NCI-H128 (cell line): ENCODE measurements around the gene RAB5A.
A peak's percentile ranks its signal among the peaks of the same experiment; 100 is the strongest.
"Not testable (repeated sequence)": the region's sequence is repeated elsewhere in the genome, so short reads cannot be mapped to it uniquely, and the experiment has no call there.

Source experiments
- DNase-seq: peaks from one replicate; lab custom pipeline; 2025; ENCODE audit not compliant: unreplicated experiment; lab: John Stamatoyannopoulos, UW

Gene RAB5A

GRCh38 chr3:19946832-19947548 lies at the start of gene RAB5A:
Gene RAB5A, plus strand, starts transcription at chr3:19947097. Its CDS starts 3,802 bp downstream, at chr3:19950899.
- DNase-seq: peak; percentile 84

GRCh38 chr3:19898721-19899120 lies 48.2 kb upstream of the RAB5A start:
- DNase-seq: no peak

- DNase-seq: no peak
Measured at GRCh38 chr3:19899264-19899663, 47.6 kb upstream of the RAB5A start.

- not testable (repeated sequence) for DNase-seq
Measured at GRCh38 chr3:19899833-19900232, 47.1 kb upstream of the RAB5A start.

- no peak for DNase-seq
Measured at GRCh38 chr3:19901337-19901736, 45.6 kb upstream of the RAB5A start.

- DNase-seq: no peak
Measured at GRCh38 chr3:19901918-19902317, 45.0 kb upstream of the RAB5A start.

GRCh38 chr3:19903649-19904048 lies 43.2 kb upstream of the RAB5A start:
- no peak for DNase-seq

- no peak for DNase-seq
Measured at GRCh38 chr3:19907523-19907922, 39.4 kb upstream of the RAB5A start.

GRCh38 chr3:19911452-19911851 lies 35.4 kb upstream of the RAB5A start:
- DNase-seq: no peak

GRCh38 chr3:19917167-19917566 lies 29.7 kb upstream of the RAB5A start:
- DNase-seq: no peak

GRCh38 chr3:19920401-19921080 lies 26.4 kb upstream of the RAB5A start:
- DNase-seq: no peak

GRCh38 chr3:19931180-19931692 lies 15.7 kb upstream of the RAB5A start:
- DNase-seq: no peak

GRCh38 chr3:19931767-19932188 lies 15.1 kb upstream of the RAB5A start:
- no peak for DNase-seq

- DNase-seq: no peak
Measured at GRCh38 chr3:19932422-19932821, 14.5 kb upstream of the RAB5A start.

- DNase-seq: no peak
Measured at GRCh38 chr3:19934098-19934566, 12.8 kb upstream of the RAB5A start, which contains the start of gene EFHB. Gene EFHB, minus strand, starts transcription at chr3:19934217. Its CDS starts 199 bp downstream, at chr3:19934018.

GRCh38 chr3:19937459-19938294 lies 9.2 kb upstream of the RAB5A start:
- DNase-seq: no peak

GRCh38 chr3:19938295-19938627 lies 8.6 kb upstream of the RAB5A start:
- no peak for DNase-seq

- DNase-seq: no peak
Measured at GRCh38 chr3:19940643-19941042, 6.3 kb upstream of the RAB5A start.

- no peak for DNase-seq
Measured at GRCh38 chr3:19945534-19945933, 1.4 kb upstream of the RAB5A start.

- no peak for DNase-seq
Measured at GRCh38 chr3:19945969-19946831, 697 bp upstream of the RAB5A start.
